SU-DHL-6 (cell line): ENCODE results near the gene SPEN.

Source experiments
- EZH2phosphoT487 ChIP-seq: fragments of 200-600 bp; sonication (generic), shearing (Covaris generic); conservative IDR thresholded peaks from 2 replicates; pipeline ENCODE4 v1.6.1; 2018; ENCODE audit warnings: mild to moderate bottlenecking, antibody characterized with exemption, low read length, moderate library complexity, mixed read lengths
- TF ChIP-seq, protein P1 (sequence below): fragments of 200-600 bp; sonication (generic); IDR thresholded peaks from one replicate; pipeline ENCODE4 v1.5.1; 2017; ENCODE audit warnings: antibody characterized with exemption, mild to moderate bottlenecking, low read length, moderate library complexity; ENCODE audit not compliant: insufficient read depth, poor library complexity, severe bottlenecking

- TF ChIP-seq, protein P1, sequence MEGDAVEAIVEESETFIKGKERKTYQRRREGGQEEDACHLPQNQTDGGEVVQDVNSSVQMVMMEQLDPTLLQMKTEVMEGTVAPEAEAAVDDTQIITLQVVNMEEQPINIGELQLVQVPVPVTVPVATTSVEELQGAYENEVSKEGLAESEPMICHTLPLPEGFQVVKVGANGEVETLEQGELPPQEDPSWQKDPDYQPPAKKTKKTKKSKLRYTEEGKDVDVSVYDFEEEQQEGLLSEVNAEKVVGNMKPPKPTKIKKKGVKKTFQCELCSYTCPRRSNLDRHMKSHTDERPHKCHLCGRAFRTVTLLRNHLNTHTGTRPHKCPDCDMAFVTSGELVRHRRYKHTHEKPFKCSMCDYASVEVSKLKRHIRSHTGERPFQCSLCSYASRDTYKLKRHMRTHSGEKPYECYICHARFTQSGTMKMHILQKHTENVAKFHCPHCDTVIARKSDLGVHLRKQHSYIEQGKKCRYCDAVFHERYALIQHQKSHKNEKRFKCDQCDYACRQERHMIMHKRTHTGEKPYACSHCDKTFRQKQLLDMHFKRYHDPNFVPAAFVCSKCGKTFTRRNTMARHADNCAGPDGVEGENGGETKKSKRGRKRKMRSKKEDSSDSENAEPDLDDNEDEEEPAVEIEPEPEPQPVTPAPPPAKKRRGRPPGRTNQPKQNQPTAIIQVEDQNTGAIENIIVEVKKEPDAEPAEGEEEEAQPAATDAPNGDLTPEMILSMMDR: no peak
- no peak for TF ChIP-seq EZH2phosphoT487
Observed at GRCh38 chr1:15950302-15950701, 102.8 kb downstream of the SPEN start.
